Activated T-cell treated with anti-CD3 and anti-CD28 coated beads for 48 hours (primary cell): ENCODE measurements around the gene RPS29.
"Not testable (repeated sequence)": the region's sequence is repeated elsewhere in the genome, so short reads cannot be mapped to it uniquely, and the experiment has no call there.

Experiments used
- DNase-seq: peaks from one replicate; pipeline ENCODE4 v3.0.0-alpha.2; 2020; ENCODE audit warnings: low read depth

RPS29 gene

DNA sequence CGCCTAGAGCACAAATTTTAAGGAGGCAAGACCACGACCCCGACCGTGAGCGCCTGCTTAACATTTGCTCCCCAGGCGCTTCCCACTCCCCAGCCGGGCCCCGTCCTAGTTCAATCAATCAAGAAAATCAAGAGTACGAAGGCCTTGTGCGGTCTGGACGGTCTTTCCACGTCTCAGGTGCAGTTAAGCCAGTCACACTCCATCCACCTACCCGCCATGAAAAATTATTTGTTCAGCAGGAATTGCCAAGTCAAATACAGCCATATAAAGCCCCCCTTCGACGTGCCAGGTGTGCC lies 12.0 kb upstream of the RPS29 start:
- DNase-seq = no peak

DNA sequence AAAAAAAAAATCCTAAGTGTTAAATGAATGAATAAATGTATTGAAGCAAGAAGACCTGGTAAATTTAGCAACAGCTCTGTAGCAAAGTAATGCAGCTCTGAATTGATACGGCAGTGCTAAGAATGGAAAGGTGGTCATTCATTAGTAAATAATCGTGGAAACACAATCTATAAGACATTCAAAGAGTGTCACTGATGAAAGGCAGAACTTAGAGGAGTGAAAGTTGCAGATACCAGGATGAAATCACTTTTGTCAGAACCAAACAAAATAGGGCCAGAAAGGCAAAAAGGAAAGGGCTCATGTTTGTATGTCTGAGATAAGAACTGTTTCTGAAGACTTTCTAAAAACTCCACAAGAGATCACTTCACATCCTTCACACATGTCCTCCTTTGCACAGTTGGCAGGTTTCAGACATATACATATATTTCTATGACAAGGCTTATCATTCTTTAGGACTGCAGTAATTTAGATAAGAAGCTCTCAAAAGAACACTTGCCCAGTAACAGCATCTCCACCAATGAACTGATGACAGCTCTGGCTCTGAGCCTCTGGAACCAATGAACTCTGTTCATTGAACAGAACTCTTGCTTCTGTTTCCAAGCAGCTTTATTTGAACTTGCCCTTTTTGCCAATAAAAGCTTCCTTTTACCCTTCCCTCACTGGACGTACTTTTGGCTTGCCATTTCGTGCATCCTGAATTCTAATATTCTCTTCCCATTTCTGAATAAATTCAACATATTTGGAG lies 8.3 kb upstream of the RPS29 start:
- no peak for DNase-seq

DNA sequence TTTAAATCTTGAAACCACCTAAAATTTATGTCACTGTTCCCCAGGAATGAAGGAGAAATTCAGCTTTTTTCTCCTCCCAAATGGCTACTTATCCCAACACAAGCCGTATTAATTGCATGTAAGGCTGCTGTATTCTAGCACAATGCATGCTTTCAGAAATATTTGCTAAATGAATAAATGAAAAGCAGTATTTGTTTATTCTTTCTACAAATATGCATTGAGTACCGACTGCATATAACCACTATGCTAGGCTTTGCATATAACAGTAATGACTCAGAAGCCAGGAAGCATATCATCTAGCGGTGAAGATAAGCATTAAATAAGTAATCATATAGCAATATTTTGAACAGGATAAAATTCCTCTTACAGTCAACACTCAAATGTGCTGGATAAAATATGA lies 6.8 kb upstream of the RPS29 start:
- no peak for DNase-seq

DNA sequence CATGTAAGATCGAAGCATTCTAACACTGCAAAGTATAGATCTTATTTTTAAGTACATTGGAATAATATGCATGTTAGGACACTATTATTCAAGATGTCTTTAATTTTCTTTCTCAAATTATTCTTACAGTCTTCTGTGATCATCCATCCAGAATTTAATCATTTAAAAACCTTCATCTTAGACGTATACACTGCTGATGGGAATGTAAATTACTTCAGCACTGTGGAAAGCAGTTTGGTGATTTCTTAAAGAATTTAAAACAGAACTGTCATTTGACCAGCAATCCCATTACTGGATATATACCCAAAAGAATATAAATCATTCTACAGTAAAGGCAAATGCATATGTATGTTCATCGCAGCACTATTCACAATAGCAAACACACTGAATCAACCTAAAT lies 3.2 kb upstream of the RPS29 start:
- DNase-seq = no peak

DNA sequence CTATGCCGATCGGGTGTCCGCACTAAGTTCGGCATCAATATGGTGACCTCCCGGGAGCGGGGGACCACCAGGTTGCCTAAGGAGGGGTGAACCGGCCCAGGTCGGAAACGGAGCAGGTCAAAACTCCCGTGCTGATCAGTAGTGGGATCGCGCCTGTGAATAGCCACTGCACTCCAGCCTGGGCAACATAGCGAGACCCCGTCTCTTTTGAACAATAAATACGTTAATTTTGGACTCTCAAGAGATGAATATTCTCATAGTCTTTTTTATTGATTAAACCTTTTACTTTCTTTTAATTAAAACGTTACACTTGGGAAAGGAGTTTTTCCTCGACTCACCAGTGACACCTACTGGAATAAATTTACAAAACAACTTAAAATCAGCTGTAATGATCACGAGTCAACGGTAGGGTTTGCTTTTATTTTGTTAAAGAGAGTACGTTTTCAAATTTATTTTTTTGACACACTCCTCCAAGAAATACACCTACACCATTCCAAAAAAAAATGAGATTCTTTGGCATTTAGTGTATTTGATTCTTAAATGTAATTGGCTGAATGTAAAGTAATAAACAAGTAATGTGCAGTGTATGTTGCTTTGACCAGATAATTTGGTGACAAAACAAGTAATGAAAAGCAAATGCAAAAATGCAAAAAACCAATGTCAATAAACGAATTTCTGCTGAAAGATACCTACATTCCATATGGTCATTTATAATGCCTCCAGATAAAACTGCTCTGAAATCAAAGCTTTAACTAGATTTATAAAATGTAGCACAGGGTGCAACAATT lies 687 bp upstream of the RPS29 start:
- no peak for DNase-seq

DNA sequence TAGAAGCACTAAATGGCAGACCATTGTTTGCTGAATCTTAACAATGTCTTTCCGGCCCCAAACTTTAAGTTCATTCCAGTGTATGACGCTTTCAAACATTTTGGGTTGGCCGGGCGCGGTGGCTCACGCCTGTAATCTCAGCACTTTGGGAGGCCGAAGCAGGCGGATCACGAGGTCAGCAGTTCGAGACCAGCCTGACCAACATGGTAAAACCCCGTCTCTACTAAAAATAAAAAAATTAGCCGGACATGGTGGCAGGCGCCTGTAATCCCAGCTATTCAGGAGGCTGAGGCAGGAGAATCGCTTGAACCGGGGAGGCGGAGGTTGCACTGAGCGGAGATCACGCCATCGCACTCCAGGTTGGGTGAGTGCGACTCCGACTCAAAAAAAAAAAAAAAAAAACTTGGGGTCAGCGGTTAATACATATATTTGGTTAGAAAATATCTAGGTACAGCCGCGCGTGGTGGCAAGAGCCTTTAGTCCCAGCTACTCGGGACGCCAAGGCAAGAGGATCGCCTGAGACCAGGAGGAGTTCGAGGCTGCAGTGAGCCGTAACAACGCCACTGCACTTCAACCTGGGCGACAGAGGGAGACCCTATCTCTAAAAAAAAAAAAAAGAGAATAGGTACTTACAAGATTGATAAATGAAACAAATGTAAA lies 1.1 kb downstream of the RPS29 start:
- not testable (repeated sequence) for DNase-seq

DNA sequence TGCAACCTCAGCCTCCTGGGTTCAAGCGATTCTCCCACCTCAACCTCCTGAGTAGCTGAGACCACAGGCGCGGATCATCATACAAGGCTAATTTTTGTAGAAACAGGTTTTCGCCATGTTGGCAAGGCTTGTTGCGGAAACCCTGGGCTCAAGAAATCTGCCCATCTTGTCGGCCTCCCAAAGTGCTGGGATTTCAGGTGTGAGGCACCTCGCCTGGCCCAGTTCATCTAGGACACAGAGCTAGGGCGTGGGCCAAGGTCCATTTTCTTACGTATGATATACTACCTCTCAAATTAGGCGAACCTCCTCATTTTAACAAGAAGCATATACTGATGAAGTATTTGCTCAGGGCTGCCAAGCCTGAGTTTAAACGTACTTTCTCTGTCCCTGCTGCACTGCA lies 2.1 kb downstream of the RPS29 start:
- DNase-seq = no peak

DNA sequence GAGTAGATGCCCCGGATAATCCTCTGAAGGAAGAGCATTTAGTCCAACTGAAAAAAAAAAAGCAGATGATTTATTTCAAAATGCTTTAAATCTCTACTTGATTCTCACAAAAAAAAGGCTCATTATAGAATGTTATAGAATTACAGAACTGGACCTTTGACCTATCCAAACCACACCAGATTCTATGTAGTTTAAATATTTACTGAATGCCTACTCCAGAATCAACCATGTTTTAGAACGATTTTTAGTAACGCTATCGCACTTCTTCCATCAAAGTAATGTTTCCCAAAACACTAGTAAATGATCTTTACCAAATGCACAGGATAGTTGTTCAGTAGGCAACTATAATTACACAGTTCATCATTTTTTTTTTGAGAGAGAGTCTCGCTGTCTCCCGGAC lies 2.6 kb downstream of the RPS29 start:
- DNase-seq = no peak

DNA sequence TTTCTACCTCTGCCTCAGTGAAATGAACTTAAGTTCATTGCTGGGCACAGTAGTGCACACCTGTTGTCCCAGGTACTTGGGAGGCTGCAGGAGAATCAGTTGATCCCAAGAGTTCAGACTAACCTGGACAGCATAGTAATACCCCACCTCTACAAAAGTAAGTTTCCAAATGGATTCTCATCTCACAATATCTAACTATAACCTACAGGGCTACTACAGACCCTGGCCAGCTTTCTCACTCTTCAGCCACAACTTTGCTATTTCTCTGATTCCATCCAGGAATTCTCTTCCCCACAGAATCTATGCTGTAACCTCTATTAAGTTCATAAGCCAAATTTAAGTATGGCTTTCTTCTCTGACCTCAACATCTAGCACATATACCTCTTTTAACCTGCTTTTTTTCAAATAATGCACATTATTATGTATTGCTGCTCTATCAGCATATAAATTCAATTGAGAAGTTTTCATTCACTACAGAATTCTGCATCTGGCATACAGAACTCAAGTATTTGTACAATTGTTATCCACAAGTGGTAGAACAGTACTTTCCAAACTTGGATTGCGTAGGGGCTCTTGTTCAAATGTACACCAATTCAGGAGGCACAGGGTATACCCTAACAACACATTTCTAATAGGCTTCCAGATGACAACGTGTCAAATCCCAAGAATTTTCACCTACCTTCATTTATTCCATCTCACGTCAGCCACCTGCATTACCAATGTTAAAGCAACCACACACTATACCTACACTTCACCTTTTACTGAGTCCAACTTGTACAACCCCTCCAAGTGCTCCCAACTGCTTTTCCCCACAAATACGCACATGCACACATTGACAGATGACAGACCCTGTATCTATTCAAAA lies 3.8 kb downstream of the RPS29 start:
- DNase-seq = no peak

DNA sequence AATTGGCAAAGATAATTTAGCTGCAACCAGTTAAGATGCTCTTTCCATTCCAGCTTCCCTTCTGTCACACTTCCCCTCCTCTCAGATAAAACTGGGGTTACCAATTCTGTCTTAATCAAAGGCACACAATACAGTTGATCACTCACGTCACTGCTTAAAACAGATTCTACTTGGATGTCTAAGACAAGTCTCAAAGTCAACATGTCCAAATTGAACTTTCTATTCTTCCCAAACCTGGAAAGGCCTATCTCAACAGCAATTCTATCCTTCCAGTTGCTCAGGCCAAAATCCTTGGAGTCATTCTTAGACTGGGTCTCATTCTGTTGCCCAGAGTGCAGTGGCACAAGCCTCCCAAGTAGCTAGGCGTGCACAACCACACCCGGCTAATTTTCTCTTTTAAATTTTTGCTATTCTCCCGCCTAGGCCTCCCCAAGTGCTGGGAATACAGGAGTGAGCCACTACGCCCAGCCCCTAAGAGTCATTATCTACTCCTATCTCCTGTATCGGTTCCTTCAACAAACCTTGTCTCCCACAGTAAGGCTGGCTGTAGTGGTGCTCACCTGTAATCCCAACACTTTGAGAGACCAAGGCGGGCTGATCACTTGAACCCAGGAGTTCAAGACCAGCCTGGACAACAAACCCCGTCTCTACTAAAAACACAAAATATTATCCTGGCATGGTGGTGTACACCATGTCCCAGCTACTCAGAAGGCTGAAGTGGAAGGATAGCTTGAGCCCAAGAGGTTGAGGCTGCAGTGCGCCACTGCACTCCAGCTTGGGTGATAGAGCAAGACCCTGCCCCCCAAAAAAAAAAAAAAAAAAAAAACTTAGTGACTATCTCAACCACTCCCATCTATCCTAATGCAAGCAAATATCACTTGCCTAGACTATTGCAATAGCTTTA lies 4.7 kb downstream of the RPS29 start:
- no peak for DNase-seq

DNA sequence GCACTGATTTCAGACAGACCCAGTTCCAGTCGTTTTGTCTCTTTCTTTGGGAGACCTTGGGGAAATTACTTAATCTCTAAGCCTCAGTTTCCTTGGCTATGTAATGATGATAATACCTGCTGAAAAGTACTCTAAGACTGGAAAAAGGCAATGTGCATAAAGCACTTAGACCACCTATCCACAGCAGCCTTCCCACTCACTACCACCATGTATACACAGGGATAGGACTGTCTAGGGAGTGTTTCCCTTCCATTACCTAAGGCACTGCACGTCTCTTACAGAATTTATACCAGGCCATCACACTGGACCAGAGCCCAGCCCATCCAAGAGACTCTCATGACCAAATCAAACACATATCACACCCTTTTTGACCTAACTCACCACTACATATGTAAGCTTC lies 6.3 kb downstream of the RPS29 start:
- no peak for DNase-seq

DNA sequence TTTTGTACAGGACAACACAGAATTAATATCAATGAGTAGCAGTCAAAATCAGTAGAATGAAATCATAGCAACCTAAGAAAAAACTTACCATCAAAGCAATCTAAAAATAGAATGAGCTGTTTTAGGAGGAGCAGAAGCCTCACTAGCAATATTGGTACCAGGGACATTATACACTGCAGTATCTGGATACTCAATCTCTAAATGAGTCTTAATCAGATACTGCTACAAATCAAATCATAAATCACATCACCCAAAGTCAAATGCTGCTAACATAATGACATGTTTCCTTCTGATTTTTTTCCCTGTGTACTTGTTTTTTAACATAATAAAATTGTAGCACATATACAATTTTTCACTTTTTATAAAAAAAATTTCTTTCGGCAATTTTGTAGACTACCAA lies 8.0 kb downstream of the RPS29 start:
- DNase-seq = no peak

DNA sequence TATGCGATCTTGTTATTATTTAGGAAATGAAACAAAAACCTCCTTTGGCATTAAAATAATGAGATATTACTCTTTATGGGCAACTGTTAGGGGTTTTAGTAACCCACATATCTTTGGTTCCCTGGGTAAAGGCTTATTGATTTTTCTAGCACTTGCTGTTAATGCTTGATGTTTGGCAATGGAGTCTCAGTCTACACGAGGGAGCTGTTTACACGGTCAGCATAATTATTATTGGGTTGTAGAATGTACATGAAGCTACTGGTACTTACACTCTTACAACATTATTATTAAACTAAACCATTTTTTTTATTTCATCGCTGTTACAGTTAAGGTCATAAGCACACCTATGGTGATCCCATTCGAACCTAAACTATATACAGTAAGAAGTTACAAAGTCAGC lies 12.1 kb downstream of the RPS29 start:
- DNase-seq = no peak

DNA sequence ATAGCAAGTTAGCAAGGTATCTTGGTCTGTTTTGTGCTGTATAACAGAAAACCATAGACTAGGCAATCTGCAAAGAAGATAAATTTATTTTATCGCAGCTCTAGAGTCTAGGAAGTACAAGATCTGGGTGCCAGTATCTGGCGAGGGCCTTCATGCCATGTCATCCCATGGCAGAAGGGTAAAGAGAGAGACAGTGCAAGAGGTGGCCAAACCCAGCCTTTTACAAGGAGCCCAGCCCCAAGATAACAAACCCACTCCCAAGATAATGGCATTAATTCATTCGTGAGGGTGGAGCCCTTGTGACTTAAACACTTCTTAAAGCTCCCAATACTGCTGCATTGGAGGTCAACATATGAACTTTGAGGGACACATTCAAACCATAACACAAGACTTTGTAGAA lies 16.9 kb downstream of the RPS29 start:
- DNase-seq = no peak

DNA sequence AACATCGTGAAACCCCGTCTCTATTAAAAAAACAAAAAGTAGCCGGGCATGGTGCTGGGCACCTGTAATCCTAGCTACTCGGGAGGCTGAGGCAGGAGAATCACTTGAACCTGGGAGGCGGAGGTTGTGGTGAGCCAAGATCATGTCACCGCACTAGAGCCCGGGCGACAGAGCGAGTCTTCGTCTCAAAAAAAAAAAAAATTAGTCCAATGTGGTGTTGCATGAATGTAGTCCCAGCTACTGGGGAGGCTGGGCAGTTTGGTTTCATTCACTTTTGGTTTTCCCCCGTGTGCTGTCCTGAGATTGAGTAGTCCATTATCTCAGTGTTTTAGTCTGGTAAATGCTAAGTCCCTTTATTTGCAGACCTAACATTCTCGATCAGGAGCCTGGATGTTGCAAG lies 19.5 kb downstream of the RPS29 start:
- DNase-seq = no peak

DNA sequence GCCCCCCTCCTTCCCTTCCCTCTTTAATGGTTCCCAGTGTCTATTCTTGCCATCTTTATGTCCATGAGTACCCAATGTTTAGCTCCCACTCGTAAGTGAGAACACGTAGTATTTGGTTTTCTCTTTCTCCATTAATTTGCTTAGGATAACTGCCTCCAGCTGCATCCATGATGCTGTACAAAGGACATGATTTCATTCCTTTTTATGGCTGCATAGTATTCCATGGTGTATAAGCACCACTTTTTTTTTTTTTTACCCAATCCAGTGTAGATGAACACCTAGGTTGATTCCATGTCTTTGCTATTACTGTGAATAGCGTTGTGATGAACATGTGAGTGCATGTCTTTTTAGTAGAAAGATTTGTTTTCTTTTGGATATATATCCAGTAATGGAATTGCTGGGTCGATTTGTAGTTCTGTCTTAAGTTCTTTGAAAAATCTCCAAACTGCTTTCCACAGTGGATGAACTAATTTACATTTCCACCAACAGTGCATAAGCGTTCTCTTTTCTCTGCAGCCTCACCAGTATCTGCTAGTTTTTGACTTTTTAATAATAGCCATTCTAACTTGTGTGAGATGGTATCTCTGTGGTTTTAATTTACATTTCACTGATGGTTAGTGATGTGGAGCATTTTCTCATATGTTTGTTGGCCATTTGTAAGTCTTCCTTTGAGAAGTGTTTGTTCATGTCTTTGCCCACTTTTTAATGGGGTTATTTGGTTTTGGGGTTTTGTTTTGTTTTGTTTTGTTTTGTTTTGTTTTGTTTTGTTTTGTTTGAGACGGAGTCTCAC lies 26.0 kb downstream of the RPS29 start:
- DNase-seq = no peak

DNA sequence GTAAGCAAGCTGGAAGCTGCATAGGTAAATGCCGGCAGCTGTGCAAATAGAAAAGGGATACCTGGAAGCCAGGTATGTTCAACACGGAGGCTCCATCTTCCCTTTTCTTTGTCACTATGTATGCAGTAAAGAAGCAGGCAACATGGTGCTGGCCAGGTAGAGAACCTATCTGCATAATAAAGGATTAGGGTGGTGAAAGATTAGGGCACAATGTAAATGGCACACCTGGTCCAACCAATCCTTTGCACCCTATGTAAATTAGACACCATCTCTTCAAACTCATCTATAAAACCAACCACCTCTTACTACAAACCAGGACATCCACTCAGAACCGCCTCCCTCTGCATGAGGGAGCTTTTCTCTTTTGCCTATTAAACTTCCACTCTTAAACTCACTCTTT lies 32.3 kb downstream of the RPS29 start:
- no peak for DNase-seq

DNA sequence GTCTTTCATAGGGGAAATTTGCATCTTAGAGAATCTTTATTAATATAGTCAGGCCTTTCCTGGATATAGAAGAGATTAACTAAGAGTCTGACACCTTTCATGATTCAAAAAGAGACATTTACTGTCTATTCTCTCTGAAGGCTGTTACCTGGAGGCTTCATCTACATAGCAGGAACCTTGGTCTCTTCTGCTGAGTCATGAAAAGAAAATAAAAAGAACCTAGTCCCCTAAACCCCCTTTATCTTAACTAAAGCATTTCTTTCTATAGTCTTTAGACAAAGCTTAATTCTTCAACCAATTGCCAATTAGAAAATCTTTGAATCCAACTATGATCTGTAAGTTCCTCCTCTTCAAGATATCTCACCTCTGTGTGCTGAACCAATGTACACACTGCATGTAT lies 33.1 kb downstream of the RPS29 start:
- no peak for DNase-seq

DNA sequence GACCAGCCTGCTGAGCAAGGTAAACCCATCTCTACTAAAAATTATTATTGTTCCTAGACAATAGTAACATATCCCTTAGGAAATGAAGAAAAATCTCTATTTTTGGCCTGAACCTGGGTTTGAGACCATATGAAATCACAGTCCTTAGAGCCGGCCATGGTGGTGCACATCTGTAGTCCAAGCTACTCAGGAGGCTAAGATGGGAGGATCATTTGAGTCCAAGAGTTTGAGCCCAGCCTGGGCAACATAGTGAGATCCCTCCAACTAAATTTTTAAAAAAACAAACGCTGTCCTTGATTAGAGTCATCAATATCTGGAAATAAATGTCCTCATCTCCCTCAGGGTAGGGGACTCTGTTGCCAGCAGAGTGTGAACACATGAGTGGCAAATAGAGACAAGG lies 34.6 kb downstream of the RPS29 start:
- DNase-seq = no peak

DNA sequence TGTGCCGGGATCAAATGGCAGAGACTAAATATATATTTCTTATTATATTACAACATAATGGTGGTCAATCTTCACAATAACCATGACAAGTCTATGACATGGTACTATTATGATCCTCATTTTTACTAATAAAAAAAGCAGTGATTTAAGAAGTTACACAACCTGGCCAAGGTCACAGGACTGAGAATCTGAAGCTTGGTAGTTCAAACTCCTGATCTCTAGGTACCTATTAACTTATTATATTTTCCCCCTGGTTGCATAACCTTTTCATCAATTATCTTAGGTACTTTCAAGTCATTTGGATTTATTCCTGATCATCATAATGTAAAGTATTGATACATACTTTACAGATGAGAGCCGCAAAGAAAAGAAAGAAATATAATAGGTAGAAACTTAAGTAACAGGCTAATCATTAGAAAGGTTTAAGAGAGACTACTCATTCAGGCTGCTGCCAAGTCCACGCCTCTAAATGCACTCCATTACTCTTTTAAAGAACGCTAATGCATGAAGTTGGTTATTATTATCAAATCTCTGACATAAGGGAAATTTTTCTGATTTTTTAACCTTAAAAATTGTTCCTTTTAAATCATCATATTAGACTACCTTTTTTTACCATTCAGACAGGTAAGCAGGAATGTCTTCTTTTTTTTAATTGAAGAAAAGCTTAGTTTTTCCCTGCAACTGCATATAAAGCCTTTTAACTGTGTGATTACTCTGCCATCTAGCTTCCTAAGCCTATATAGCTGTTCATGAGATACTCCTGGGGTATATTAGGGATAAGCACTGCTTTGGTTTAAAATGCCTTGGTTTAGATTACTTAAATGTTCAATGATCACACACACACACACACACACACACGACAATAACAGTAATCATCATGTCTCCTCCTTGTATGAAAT lies 35.6 kb downstream of the RPS29 start:
- no peak for DNase-seq
